Fibroblast of skin of back (primary cell): ENCODE data around the gene ANK3.

ENCODE experiments used
- DNase-seq: peaks from one replicate; pipeline ENCODE4 v3.0.0-alpha.2; 2013

Gene ANK3

GRCh38 chr10:60376221-60377041 lies 13.2 kb downstream of the ANK3 start:
- no peak for DNase-seq

GRCh38 chr10:60375293-60376004 lies 14.2 kb downstream of the ANK3 start:
- no peak for DNase-seq

- DNase-seq = no peak
Observed at GRCh38 chr10:60374836-60375235, 14.8 kb downstream of the ANK3 start.

- no peak for DNase-seq
Observed at GRCh38 chr10:60372436-60372835, 17.2 kb downstream of the ANK3 start.

- DNase-seq = no peak
Observed at GRCh38 chr10:60369547-60369930, 20.1 kb downstream of the ANK3 start.

GRCh38 chr10:60368875-60369546 lies 20.7 kb downstream of the ANK3 start:
- DNase-seq = no peak

GRCh38 chr10:60367901-60368300 lies 21.8 kb downstream of the ANK3 start:
- DNase-seq = no peak

- DNase-seq = peak; percentile 54
Observed at GRCh38 chr10:60367431-60367830, 22.2 kb downstream of the ANK3 start.

GRCh38 chr10:60367024-60367423 lies 22.7 kb downstream of the ANK3 start:
- no peak for DNase-seq

GRCh38 chr10:60363187-60363586 lies 26.5 kb downstream of the ANK3 start:
- no peak for DNase-seq

GRCh38 chr10:60362461-60362860 lies 27.2 kb downstream of the ANK3 start:
- DNase-seq = no peak

GRCh38 chr10:60359066-60359465 lies 30.6 kb downstream of the ANK3 start:
- no peak for DNase-seq

GRCh38 chr10:60358282-60358681 lies 31.4 kb downstream of the ANK3 start:
- DNase-seq = no peak

- peak; percentile 44 for DNase-seq
Observed at GRCh38 chr10:60353519-60354258, 36.0 kb downstream of the ANK3 start.

- no peak for DNase-seq
Observed at GRCh38 chr10:60352105-60352504, 37.6 kb downstream of the ANK3 start.

GRCh38 chr10:60351191-60351853 lies 38.4 kb downstream of the ANK3 start:
- no peak for DNase-seq

- no peak for DNase-seq
Observed at GRCh38 chr10:60350400-60350799, 39.3 kb downstream of the ANK3 start.

- DNase-seq = peak; percentile 46
Observed at GRCh38 chr10:60349426-60349825, 40.2 kb downstream of the ANK3 start.

- DNase-seq = peak; percentile 28
Observed at GRCh38 chr10:60348982-60349381, 40.7 kb downstream of the ANK3 start.

- DNase-seq = no peak
Observed at GRCh38 chr10:60347270-60347669, 42.4 kb downstream of the ANK3 start.

GRCh38 chr10:60346661-60347060 lies 43.0 kb downstream of the ANK3 start:
- no peak for DNase-seq

GRCh38 chr10:60343254-60343653 lies 46.4 kb downstream of the ANK3 start:
- DNase-seq = no peak
